HG03378 (cell line): ENCODE measurements around the gene HPS5.
"Not testable (repeated sequence)": the region's sequence is repeated elsewhere in the genome, so short reads cannot be mapped to it uniquely, and the experiment has no call there.

Source experiments
- ATAC-seq: cut with Tn5 transposase; IDR thresholded peaks from one replicate; pipeline ENCODE4 v1.9.1; 2021; ENCODE audit warnings: mild to moderate bottlenecking, moderate library complexity; ENCODE audit not compliant: unreplicated experiment

Gene HPS5

GRCh38 chr11:18271206-18271605, 50.7 kb downstream of the HPS5 start:
- ATAC-seq: no peak

GRCh38 chr11:18270102-18270501, 51.8 kb downstream of the HPS5 start:
- no peak for ATAC-seq

GRCh38 chr11:18269252-18269651, 52.7 kb downstream of the HPS5 start:
- not testable (repeated sequence) for ATAC-seq

- ATAC-seq: not testable (repeated sequence)
Measured at GRCh38 chr11:18267335-18268133, 54.4 kb downstream of the HPS5 start.

GRCh38 chr11:18265949-18266348, 56.0 kb downstream of the HPS5 start, which contains the start of gene SAA1:
Gene SAA1, plus strand, starts transcription at chr11:18266264. Its CDS starts 624 bp downstream, at chr11:18266888.
- no peak for ATAC-seq

- no peak for ATAC-seq
Measured at GRCh38 chr11:18264677-18265555, 57.0 kb downstream of the HPS5 start.

- ATAC-seq: no peak
Measured at GRCh38 chr11:18264035-18264434, 57.9 kb downstream of the HPS5 start.

GRCh38 chr11:18262681-18263350, 59.1 kb downstream of the HPS5 start:
- not testable (repeated sequence) for ATAC-seq

GRCh38 chr11:18261721-18262120, 60.2 kb downstream of the HPS5 start:
- ATAC-seq: no peak

GRCh38 chr11:18259259-18259658, 62.7 kb downstream of the HPS5 start:
- ATAC-seq: no peak

- ATAC-seq: no peak
Measured at GRCh38 chr11:18254781-18255361, 67.1 kb downstream of the HPS5 start.

GRCh38 chr11:18253778-18254338, 68.1 kb downstream of the HPS5 start:
- no peak for ATAC-seq

GRCh38 chr11:18253233-18253632, 68.7 kb downstream of the HPS5 start:
- no peak for ATAC-seq

- no peak for ATAC-seq
Measured at GRCh38 chr11:18248561-18248960, 73.4 kb downstream of the HPS5 start, which contains the start of gene SAA2. Gene SAA2, minus strand, starts transcription at chr11:18248668. Its CDS starts 657 bp downstream, at chr11:18248011.

GRCh38 chr11:18247191-18247581, 74.8 kb downstream of the HPS5 start:
- not testable (repeated sequence) for ATAC-seq

- peak; percentile 72 for ATAC-seq
Measured at GRCh38 chr11:18246379-18247190, 75.4 kb downstream of the HPS5 start.

GRCh38 chr11:18245396-18245795, 76.5 kb downstream of the HPS5 start:
- no peak for ATAC-seq

- ATAC-seq: no peak
Measured at GRCh38 chr11:18243783-18244362, 78.1 kb downstream of the HPS5 start.

GRCh38 chr11:18239655-18240054, 82.3 kb downstream of the HPS5 start:
- no peak for ATAC-seq
